PC-3 (cell line): ENCODE results near the gene RC3H1.

ENCODE experiments used
- EZH2 ChIP-seq: fragments of 300-600 bp; sonication (generic); IDR thresholded peaks from one replicate; pipeline ENCODE4 v1.6.1; 2017; ENCODE audit warnings: antibody characterized with exemption, mild to moderate bottlenecking, low read length; ENCODE audit not compliant: unreplicated experiment
- EZH2phosphoT487 ChIP-seq: fragments of 300-600 bp; sonication (generic); IDR thresholded peaks from 2 replicates; pipeline ENCODE4 v1.6.1; 2018; ENCODE audit warnings: mild to moderate bottlenecking, antibody characterized with exemption, low read length, borderline replicate concordance
- TF ChIP-seq, protein P1 (sequence below): fragments of 300-600 bp; sonication (generic); conservative IDR thresholded peaks from 2 replicates; pipeline ENCODE4 v1.5.1; 2017; ENCODE audit warnings: antibody characterized with exemption, low read depth, mild to moderate bottlenecking, low read length

DNA sequence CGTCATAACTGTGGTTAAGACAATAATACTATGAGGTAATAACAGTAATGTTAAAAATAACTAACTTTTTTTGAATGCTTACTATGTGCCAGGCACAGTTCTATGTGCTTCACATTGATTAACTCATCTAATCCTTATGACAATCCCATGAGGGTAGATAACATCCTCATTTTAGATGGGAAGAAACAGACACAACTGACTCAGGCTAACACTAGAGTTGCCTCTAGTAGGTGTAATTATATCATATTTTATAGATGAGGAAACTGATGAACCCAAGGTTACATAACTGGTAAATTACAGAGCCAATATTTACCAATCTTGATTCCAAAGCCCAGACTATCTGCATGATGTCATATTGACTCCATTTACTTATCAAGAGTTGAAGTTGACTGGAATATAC is 128.5 kb downstream of the RC3H1 start:
- TF ChIP-seq, protein P1, sequence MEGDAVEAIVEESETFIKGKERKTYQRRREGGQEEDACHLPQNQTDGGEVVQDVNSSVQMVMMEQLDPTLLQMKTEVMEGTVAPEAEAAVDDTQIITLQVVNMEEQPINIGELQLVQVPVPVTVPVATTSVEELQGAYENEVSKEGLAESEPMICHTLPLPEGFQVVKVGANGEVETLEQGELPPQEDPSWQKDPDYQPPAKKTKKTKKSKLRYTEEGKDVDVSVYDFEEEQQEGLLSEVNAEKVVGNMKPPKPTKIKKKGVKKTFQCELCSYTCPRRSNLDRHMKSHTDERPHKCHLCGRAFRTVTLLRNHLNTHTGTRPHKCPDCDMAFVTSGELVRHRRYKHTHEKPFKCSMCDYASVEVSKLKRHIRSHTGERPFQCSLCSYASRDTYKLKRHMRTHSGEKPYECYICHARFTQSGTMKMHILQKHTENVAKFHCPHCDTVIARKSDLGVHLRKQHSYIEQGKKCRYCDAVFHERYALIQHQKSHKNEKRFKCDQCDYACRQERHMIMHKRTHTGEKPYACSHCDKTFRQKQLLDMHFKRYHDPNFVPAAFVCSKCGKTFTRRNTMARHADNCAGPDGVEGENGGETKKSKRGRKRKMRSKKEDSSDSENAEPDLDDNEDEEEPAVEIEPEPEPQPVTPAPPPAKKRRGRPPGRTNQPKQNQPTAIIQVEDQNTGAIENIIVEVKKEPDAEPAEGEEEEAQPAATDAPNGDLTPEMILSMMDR = no peak
- no peak for TF ChIP-seq EZH2
- no peak for TF ChIP-seq EZH2phosphoT487
